Measurements from ENCODE around the gene MGAT5B.

MGAT5B gene

DNA sequence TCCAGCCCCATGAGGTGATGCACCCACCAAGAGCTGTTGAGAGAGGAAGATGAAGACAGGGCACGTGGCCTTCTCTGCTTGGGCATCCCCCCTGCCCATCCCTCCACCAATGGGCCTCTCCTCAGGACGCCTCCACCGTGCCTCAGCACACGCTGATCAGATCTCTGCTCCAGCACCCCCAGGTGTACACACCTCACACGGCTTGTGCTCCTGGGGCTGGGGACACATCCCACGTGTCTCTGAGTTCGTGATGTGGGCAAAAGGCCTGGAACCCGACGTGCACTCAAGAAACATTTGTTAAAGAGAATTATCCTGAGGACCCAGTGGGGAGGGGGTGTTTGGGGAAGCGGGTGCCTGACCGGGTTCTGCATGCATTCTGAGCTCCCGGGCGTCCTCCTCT, 55.3 kb downstream of the MGAT5B start:
- no peaks in the 10 kb centered on the region for H3K36me3 ChIP-seq (ENCODE audit: control insufficient read depth, low read length)
- no peaks in the 10 kb centered on the region for H4K20me1 ChIP-seq (ENCODE audit: control insufficient read depth, insufficient read depth, low read depth, low read length)
- no peaks in the 10 kb centered on the region for H3K9me2 ChIP-seq (replicated peaks; ENCODE audit: control insufficient read depth, low read length)
- H3K27ac ChIP-seq (ENCODE audit: low read depth, low read length) = no peak overlapping the region
- no peak overlapping the region for H3K4me3 ChIP-seq (ENCODE audit: low read length)
- no peaks in the 10 kb centered on the region for H3K9me3 ChIP-seq (ENCODE audit: control insufficient read depth, insufficient read depth, low read length)
- no peaks in the 10 kb centered on the region for H3K4me1 ChIP-seq (ENCODE audit: control insufficient read depth, low read length)
- no peak overlapping the region for H3K4me2 ChIP-seq (ENCODE audit: low read length)
- TF ChIP-seq CTCF (IDR thresholded peaks at IDR 0.05; ENCODE audit: low read depth, low read length, poor library complexity, severe bottlenecking) = no peak
- no peak for TF ChIP-seq EZH2phosphoT487 (IDR thresholded peaks at IDR 0.05; ENCODE audit: borderline replicate concordance, low read length)
- no peaks in the 10 kb centered on the region for H3F3A ChIP-seq (ENCODE audit: control insufficient read depth, insufficient read depth)
- H3K79me2 ChIP-seq (ENCODE audit: control insufficient read depth, low read length) = no peaks in the 10 kb centered on the region
- peaks cover 30% of the 10 kb centered on the region for H3K27me3 ChIP-seq (ENCODE audit: control insufficient read depth, low read length)

- no peaks in the 10 kb centered on the region for H3K9me2 ChIP-seq (replicated peaks; ENCODE audit: control insufficient read depth, low read length)
- H3K9me3 ChIP-seq (ENCODE audit: control insufficient read depth, insufficient read depth, low read length) = no peaks in the 10 kb centered on the region
- H3K27ac ChIP-seq (ENCODE audit: low read depth, low read length) = no peak overlapping the region
- TF ChIP-seq CTCF (IDR thresholded peaks at IDR 0.05; ENCODE audit: low read depth, low read length, poor library complexity, severe bottlenecking) = no peak
- TF ChIP-seq EZH2phosphoT487 (IDR thresholded peaks at IDR 0.05; ENCODE audit: borderline replicate concordance, low read length) = no peak
- no peak overlapping the region for H3K4me3 ChIP-seq (ENCODE audit: low read length)
- H3F3A ChIP-seq (ENCODE audit: control insufficient read depth, insufficient read depth) = no peaks in the 10 kb centered on the region
- H4K20me1 ChIP-seq (ENCODE audit: control insufficient read depth, insufficient read depth, low read depth, low read length) = no peaks in the 10 kb centered on the region
- H3K4me2 ChIP-seq (ENCODE audit: low read length) = no peak overlapping the region
- no peaks in the 10 kb centered on the region for H3K79me2 ChIP-seq (ENCODE audit: control insufficient read depth, low read length)
- no peaks in the 10 kb centered on the region for H3K4me1 ChIP-seq (ENCODE audit: control insufficient read depth, low read length)
- H3K36me3 ChIP-seq (ENCODE audit: control insufficient read depth, low read length) = no peaks in the 10 kb centered on the region
- peaks cover 27% of the 10 kb centered on the region for H3K27me3 ChIP-seq (ENCODE audit: control insufficient read depth, low read length)
These were observed 56.4 kb downstream of the MGAT5B start for GRCh38 chr17:76924345-76925342.

GRCh38 chr17:76925441-76925891, 57.3 kb downstream of the MGAT5B start:
- no peaks in the 10 kb centered on the region for H3K4me1 ChIP-seq (ENCODE audit: control insufficient read depth, low read length)
- peaks cover 31% of the 10 kb centered on the region for H3K27me3 ChIP-seq (ENCODE audit: control insufficient read depth, low read length)
- H3K36me3 ChIP-seq (ENCODE audit: control insufficient read depth, low read length) = no peaks in the 10 kb centered on the region
- H3K4me3 ChIP-seq (ENCODE audit: low read length) = no peak overlapping the region
- H3K9me3 ChIP-seq (ENCODE audit: control insufficient read depth, insufficient read depth, low read length) = no peaks in the 10 kb centered on the region
- H3K4me2 ChIP-seq (ENCODE audit: low read length) = no peak overlapping the region
- no peak overlapping the region for H3K27ac ChIP-seq (ENCODE audit: low read depth, low read length)
- no peaks in the 10 kb centered on the region for H3F3A ChIP-seq (ENCODE audit: control insufficient read depth, insufficient read depth)
- no peaks in the 10 kb centered on the region for H4K20me1 ChIP-seq (ENCODE audit: control insufficient read depth, insufficient read depth, low read depth, low read length)
- H3K9me2 ChIP-seq (replicated peaks; ENCODE audit: control insufficient read depth, low read length) = no peaks in the 10 kb centered on the region
- TF ChIP-seq EZH2phosphoT487 (IDR thresholded peaks at IDR 0.05; ENCODE audit: borderline replicate concordance, low read length) (no peak), CTCF (IDR thresholded peaks at IDR 0.05; ENCODE audit: low read depth, low read length, poor library complexity, severe bottlenecking) (no peak)
- H3K79me2 ChIP-seq (ENCODE audit: control insufficient read depth, low read length) = no peaks in the 10 kb centered on the region

Measured in DOHH2 (cell line).